NT2/D1 (cell line): Measurements from ENCODE around the gene USP9Y.
"Not testable (repeated sequence)": the region's sequence is repeated elsewhere in the genome, so short reads cannot be mapped to it uniquely, and the experiment has no call there.

ENCODE experiments used
- DNase-seq: peaks from one replicate; pipeline ENCODE4 v3.0.0-alpha.2; 2011; ENCODE audit warnings: low read depth, low spot score
- H3K27me3 ChIP-seq: 2 replicates; pipeline ENCODE4 v1.6.0; 2011; ENCODE audit warnings: mild to moderate bottlenecking; ENCODE audit not compliant: insufficient read length, insufficient read depth
- H3K36me3 ChIP-seq: 2 replicates; pipeline ENCODE4 v1.6.1; 2011; ENCODE audit warnings: mild to moderate bottlenecking, low read length, mixed read lengths; ENCODE audit not compliant: insufficient read depth, insufficient read length
- H3K4me1 ChIP-seq: 2 replicates; pipeline ENCODE4 v1.5.1; 2011; ENCODE audit not compliant: insufficient read depth, insufficient read length
- H3K4me3 ChIP-seq: 2 replicates; pipeline ENCODE4 v1.5.1; 2011; ENCODE audit warnings: low read depth; ENCODE audit not compliant: insufficient read length
- H3K9ac ChIP-seq: 2 replicates; pipeline ENCODE4 v1.6.0; 2011; ENCODE audit warnings: low read depth; ENCODE audit not compliant: insufficient read length
- H3K9me3 ChIP-seq: 2 replicates; pipeline ENCODE4 v1.5.1; 2011; ENCODE audit warnings: mild to moderate bottlenecking, low read length; ENCODE audit not compliant: insufficient read depth
- SUZ12 ChIP-seq: IDR thresholded peaks from 2 replicates; pipeline ENCODE4 v1.6.1; 2011; ENCODE audit not compliant: insufficient read length, insufficient read depth; ENCODE audit errors: extremely low read depth
- YY1 ChIP-seq: IDR thresholded peaks from 2 replicates; pipeline ENCODE4 v1.6.1; 2011; ENCODE audit not compliant: insufficient read length, insufficient read depth
- ZNF274 ChIP-seq: IDR thresholded peaks from 2 replicates; pipeline ENCODE4 v1.6.1; 2011; ENCODE audit warnings: mild to moderate bottlenecking, low read depth, low read length

The USP9Y gene, protein sequence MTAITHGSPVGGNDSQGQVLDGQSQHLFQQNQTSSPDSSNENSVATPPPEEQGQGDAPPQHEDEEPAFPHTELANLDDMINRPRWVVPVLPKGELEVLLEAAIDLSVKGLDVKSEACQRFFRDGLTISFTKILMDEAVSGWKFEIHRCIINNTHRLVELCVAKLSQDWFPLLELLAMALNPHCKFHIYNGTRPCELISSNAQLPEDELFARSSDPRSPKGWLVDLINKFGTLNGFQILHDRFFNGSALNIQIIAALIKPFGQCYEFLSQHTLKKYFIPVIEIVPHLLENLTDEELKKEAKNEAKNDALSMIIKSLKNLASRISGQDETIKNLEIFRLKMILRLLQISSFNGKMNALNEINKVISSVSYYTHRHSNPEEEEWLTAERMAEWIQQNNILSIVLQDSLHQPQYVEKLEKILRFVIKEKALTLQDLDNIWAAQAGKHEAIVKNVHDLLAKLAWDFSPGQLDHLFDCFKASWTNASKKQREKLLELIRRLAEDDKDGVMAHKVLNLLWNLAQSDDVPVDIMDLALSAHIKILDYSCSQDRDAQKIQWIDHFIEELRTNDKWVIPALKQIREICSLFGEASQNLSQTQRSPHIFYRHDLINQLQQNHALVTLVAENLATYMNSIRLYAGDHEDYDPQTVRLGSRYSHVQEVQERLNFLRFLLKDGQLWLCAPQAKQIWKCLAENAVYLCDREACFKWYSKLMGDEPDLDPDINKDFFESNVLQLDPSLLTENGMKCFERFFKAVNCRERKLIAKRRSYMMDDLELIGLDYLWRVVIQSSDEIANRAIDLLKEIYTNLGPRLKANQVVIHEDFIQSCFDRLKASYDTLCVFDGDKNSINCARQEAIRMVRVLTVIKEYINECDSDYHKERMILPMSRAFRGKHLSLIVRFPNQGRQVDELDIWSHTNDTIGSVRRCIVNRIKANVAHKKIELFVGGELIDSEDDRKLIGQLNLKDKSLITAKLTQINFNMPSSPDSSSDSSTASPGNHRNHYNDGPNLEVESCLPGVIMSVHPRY (N-terminal part only)

DNA sequence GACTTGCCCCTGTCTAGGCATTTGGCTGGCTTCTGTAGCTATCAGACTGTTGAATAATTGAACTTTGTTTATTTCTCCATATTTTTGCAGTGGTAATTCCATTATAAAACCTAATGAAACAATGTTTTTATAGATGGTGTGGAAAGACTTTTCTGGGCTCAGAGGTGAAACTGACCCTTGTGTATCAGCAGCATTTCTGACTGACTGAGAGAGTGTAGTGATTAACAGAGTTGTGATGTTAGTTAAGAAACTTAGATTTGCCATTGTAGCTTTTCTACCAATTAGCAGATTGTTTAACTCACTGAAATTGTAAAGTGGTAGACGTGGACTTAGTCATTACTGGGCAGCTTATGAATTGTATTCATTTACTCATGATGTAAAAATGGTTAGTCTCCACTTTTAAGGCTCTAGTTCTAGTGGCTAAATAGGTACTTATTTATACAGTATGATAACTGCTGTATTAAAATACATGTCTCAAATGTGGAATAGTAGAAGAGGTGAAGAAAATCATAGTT, at the start of gene USP9Y:
Gene USP9Y, plus strand, starts transcription at position 51 of the 515 bp plus-strand sequence. CDS start 8,217 bp downstream, outside the sequence.
- H3K27me3 ChIP-seq: no peaks in the 10 kb centered on the region
- no peaks in the 10 kb centered on the region for H3K36me3 ChIP-seq
- peaks cover 18% of the 10 kb centered on the region; the same call in 1 of the 2 replicates for H3K9me3 ChIP-seq
- H3K4me3 ChIP-seq: no peak within 1 kb of the TSS
- DNase-seq: no peak
- TF ChIP-seq YY1 (no peak), SUZ12 (no peak), ZNF274 (no peak)
- peaks cover 2% of the 10 kb centered on the region for H3K4me1 ChIP-seq
- no peak within 1 kb of the TSS for H3K9ac ChIP-seq

DNA sequence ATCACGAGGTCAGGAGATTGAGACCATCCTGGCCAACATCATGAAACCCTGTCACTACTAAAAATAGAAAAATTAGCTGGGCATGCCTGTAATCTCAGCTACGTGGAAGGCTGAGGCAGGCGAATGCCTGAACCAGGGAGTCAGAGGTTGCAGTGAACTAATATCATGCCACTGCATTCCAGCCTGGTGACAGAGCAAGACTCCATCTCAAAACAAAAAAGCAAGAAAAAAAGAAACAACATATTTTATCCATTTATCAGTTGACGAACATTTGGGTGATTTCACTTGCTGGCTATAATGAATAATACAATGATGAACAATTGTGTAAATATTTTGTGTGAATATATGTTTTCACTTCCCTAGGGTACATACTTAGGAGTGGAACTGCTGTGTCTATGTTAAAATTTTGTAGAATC, 49.4 kb upstream of the USP9Y start:
- H3K36me3 ChIP-seq: no peaks in the 10 kb centered on the region
- no peaks in the 10 kb centered on the region for H3K4me1 ChIP-seq
- TF ChIP-seq YY1 (no peak), SUZ12 (no peak), ZNF274 (no peak)
- DNase-seq: no peak
- no peak overlapping the region for H3K4me3 ChIP-seq
- H3K9me3 ChIP-seq: no peaks in the 10 kb centered on the region
- no peaks in the 10 kb centered on the region for H3K27me3 ChIP-seq
- no peak overlapping the region for H3K9ac ChIP-seq

- Histone ChIP-seq H3K4me3 (peak overlapping the region; percentile 65), H3K9me3 (no peaks in the 10 kb centered on the region), H3K9ac (peak overlapping the region; percentile 86), H3K36me3 (peaks cover 3% of the 10 kb centered on the region), H3K4me1 (no peaks in the 10 kb centered on the region), H3K27me3 (no peaks in the 10 kb centered on the region)
- DNase-seq: peak; percentile 38
- TF ChIP-seq SUZ12 (no peak), ZNF274 (no peak), YY1 (no peak)
Observed at GRCh38 chrY:12661745-12662681, 39.0 kb upstream of the USP9Y start.

DNA sequence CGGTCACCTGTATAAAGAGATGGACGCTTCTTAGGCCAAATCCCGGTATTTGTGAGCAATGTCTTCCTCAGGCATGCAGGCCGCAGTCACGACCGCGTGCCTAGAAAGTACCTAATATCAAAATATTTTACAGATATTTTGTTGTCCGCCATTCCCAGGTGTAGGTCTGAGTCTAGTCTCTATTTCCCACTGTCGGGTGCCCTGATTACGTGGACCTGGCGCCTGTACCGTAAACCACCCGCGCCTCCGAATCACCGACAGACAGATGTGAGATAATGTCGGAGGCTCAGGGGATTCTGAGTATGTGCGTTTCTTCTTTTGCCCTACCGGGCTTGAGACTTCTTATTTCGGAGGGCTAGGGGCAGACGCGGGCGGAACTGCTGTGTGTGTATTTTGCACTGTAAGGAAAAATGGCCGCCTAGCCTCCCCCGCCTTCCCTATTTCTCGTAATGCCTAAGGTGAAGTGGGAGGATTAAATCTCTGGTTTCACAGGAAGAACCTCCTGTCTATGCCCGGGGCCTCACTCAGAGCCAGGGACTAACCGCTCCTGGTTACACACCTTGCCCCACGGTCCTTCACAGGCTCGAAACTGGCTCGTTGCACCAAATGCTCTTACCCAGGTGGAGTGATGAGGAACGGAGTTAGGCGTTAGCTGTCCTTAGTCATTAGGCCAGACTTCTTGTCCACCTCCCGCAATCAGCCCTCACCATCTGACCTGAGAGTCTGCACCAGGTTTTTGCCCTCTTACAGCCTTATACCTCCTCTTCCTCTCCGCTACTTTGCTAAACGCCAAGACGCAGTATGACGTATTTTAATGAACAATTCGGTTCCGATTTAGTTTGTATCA, 38.1 kb upstream of the USP9Y start:
- Histone ChIP-seq H3K4me3 (peak overlapping the region; percentile 65), H3K9ac (peak overlapping the region; percentile 86), H3K9me3 (no peaks in the 10 kb centered on the region), H3K36me3 (peaks cover 3% of the 10 kb centered on the region), H3K4me1 (peaks cover under 1% of the 10 kb centered on the region), H3K27me3 (no peaks in the 10 kb centered on the region)
- DNase-seq: no peak
- TF ChIP-seq YY1 (no peak), SUZ12 (no peak), ZNF274 (no peak)

DNA sequence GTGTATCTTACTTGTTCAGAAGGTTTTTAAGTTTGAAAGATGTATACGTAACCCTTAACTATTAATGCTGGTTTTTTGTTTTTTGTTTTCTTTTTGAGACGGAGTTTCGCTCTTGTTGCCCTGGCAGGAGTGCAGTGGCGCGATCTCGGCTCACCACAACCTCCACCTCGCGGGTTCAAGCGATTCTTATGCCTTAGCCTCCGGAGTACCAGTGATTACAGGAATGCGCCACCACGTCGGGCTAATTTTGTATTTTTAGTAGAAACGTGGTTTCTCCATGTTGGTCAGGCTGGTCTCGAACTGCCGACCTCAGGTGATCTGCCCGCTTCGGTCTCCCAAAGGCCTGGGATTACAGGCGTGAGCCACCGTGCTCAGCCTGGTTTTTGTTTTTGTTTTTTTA, 37.2 kb upstream of the USP9Y start:
- DNase-seq, H3K4me1 ChIP-seq, H3K9ac ChIP-seq, H3K27me3 ChIP-seq, H3K9me3 ChIP-seq, H3K36me3 ChIP-seq, H3K4me3 ChIP-seq: not testable (repeated sequence)

DNA sequence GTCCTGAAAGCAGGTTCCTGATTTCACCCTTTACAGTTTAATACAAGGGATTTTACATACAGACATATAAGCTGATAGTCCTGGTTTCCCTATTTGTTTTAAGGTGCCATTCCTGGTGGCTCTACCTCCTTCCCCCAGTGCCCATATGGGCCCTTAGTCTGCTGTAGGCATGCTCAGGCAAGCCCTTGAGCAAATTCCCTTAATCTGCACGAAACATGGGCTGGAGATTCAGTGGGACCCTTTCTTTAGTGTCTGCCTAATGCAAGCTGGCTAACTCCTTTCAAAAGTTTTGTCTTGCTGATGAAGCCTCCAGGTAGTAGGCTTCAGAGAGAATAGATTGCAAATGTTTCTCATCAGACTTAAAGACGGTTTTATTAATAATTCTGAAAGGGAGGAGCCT, 22.9 kb upstream of the USP9Y start:
- Histone ChIP-seq H3K9ac (no peak overlapping the region), H3K4me3 (no peak overlapping the region), H3K27me3 (no peaks in the 10 kb centered on the region), H3K4me1 (no peaks in the 10 kb centered on the region), H3K9me3 (peaks cover 19% of the 10 kb centered on the region; the same call in 1 of the 2 replicates), H3K36me3 (no peaks in the 10 kb centered on the region)
- no peak for DNase-seq
- no peak for TF ChIP-seq SUZ12
- no peak for TF ChIP-seq YY1
- no peak for TF ChIP-seq ZNF274
